Measurements from ENCODE around the gene PRSS1. TPM values are rescaled to one million over a fixed set of nuclear protein-coding genes. Genes with fewer than 3 reads are reported as not detected.

Gene PRSS1
- total and polyA plus RNA-seq, 2 experiments from 2014 or later = not detected

- Histone ChIP-seq H3K4me2 (no peak overlapping the region), H3K36me3 (ENCODE audit: insufficient read depth) (no peaks in the 10 kb centered on the region), H3K9me2 (ENCODE audit: insufficient read depth) (no peaks in the 10 kb centered on the region), H3K27ac (ENCODE audit: low read depth) (no peak overlapping the region), H4K20me1 (replicated peaks; ENCODE audit: insufficient read depth) (no peaks in the 10 kb centered on the region), H3K4me3 (no peak overlapping the region), H3K27me3 (ENCODE audit: insufficient read depth) (no peaks in the 10 kb centered on the region), H3F3A (replicated peaks; ENCODE audit: low read depth) (no peaks in the 10 kb centered on the region), H3K79me2 (replicated peaks; ENCODE audit: insufficient read depth) (no peaks in the 10 kb centered on the region), H2AFZ (no peak overlapping the region), H3K4me1 (ENCODE audit: insufficient read depth) (no peaks in the 10 kb centered on the region)
- no peak overlapping the region for H3K27ac Mint-ChIP-seq
- peaks cover 4% of the 10 kb centered on the region for H3K27me3 Mint-ChIP-seq (ENCODE audit: insufficient read depth, low read depth, poor library complexity)
- H3K4me1 Mint-ChIP-seq = peaks cover 3% of the 10 kb centered on the region; the same call in 1 of the 3 replicates
- no peak overlapping the region for H3K4me3 Mint-ChIP-seq
- H3K36me3 Mint-ChIP-seq (ENCODE audit: low read depth) = no peaks in the 10 kb centered on the region
- H3K9me3 Mint-ChIP-seq = no peaks in the 10 kb centered on the region; the same call in 1 of the 3 replicates
- no peak for ATAC-seq
- DNase-seq (ENCODE audit: low spot score) = no peak
- TF ChIP-seq ZNF462 (CRISPR knock-in tag; IDR thresholded peaks at IDR 0.05) = no peak
- no peak for TF ChIP-seq NANOG (IDR thresholded peaks at IDR 0.05; ENCODE audit: borderline replicate concordance)
- TF ChIP-seq ZNF114 (CRISPR knock-in tag; IDR thresholded peaks at IDR 0.05) = no peak
- TF ChIP-seq EZH2phosphoT487 (IDR thresholded peaks at IDR 0.05; ENCODE audit: unreplicated experiment) = no peak
- TF ChIP-seq POLR2AphosphoS5 (IDR thresholded peaks at IDR 0.05; ENCODE audit: low read depth) = no peak
- no peak for TF ChIP-seq EZH2 (IDR thresholded peaks at IDR 0.05; ENCODE audit: low read depth, unreplicated experiment)
- no peak for TF ChIP-seq JUNB (IDR thresholded peaks at IDR 0.05; ENCODE audit: unreplicated experiment)
- no peak for TF ChIP-seq ZNF331 (CRISPR knock-in tag; IDR thresholded peaks at IDR 0.05; ENCODE audit: low read depth)
- no peak for TF ChIP-seq REST (IDR thresholded peaks at IDR 0.05; ENCODE audit: unreplicated experiment)
- no peak for TF ChIP-seq STAT1 (IDR thresholded peaks at IDR 0.05; ENCODE audit: unreplicated experiment)
- no peak for TF ChIP-seq CTCF (conservative IDR thresholded peaks at IDR 0.05; ENCODE audit: low read depth in 2 of 2)
- TF ChIP-seq ETS1 (IDR thresholded peaks at IDR 0.05) = no peak
- TF ChIP-seq CREB1 (CRISPR knock-in tag; IDR thresholded peaks at IDR 0.05; ENCODE audit: low read depth) = no peak
Measured at GRCh38 chr7:142772673-142773072, 23.4 kb downstream of the PRSS1 start.

Data from GM23338 (cell line).